HuH-7 (cell line): ENCODE data around the gene SATL1.
"Not testable (repeated sequence)": the region's sequence is repeated elsewhere in the genome, so short reads cannot be mapped to it uniquely, and the experiment has no call there.

ENCODE experiments used
- DNase-seq: peaks from one replicate; pipeline ENCODE4 v3.0.0; 2011; ENCODE audit warnings: low spot score

The SATL1 gene

GRCh38 chrX:85243761-85244449, at the start of gene SATL1, which contains the start of gene ZNF711:
SATL1 (minus strand) TSS chrX:85243779; CDS start chrX:85108968, 134,811 bp downstream.
ZNF711 (plus strand) TSS chrX:85243991; CDS start chrX:85247573, 3,582 bp downstream.
- no peak for DNase-seq

- DNase-seq: no peak
These were observed 45.6 kb upstream of the SATL1 start for GRCh38 chrX:85288992-85289723.

- not testable (repeated sequence) for DNase-seq
These were observed 41.7 kb upstream of the SATL1 start for GRCh38 chrX:85285286-85285685.

GRCh38 chrX:85244450-85245211, 1.1 kb upstream of the SATL1 start:
- no peak for DNase-seq

GRCh38 chrX:85243155-85243554, 424 bp downstream of the SATL1 start:
- no peak for DNase-seq

- DNase-seq: no peak
These were observed 20.2 kb downstream of the SATL1 start for GRCh38 chrX:85223359-85223758.

- no peak for DNase-seq
These were observed 22.2 kb downstream of the SATL1 start for GRCh38 chrX:85221361-85221760.

GRCh38 chrX:85215946-85216345, 27.6 kb downstream of the SATL1 start:
- no peak for DNase-seq

- DNase-seq: no peak
These were observed 29.6 kb downstream of the SATL1 start for GRCh38 chrX:85213792-85214530.

GRCh38 chrX:85203461-85203970, 40.1 kb downstream of the SATL1 start:
- no peak for DNase-seq

GRCh38 chrX:85196319-85196718, 47.3 kb downstream of the SATL1 start:
- no peak for DNase-seq

- no peak for DNase-seq
These were observed 83.9 kb downstream of the SATL1 start for GRCh38 chrX:85159644-85160043.

- no peak for DNase-seq
These were observed 102.6 kb downstream of the SATL1 start for GRCh38 chrX:85140964-85141363.

GRCh38 chrX:85139422-85139821, 104.2 kb downstream of the SATL1 start:
- DNase-seq: no peak

- no peak for DNase-seq
These were observed 107.2 kb downstream of the SATL1 start for GRCh38 chrX:85136409-85136808.

- DNase-seq: no peak
These were observed 128.3 kb downstream of the SATL1 start for GRCh38 chrX:85115252-85115651.

GRCh38 chrX:85114776-85115175, 128.8 kb downstream of the SATL1 start:
- DNase-seq: no peak

- no peak for DNase-seq
These were observed 129.4 kb downstream of the SATL1 start for GRCh38 chrX:85114171-85114570.

- DNase-seq: no peak
These were observed 129.8 kb downstream of the SATL1 start for GRCh38 chrX:85113746-85114145.

- DNase-seq: no peak
These were observed 131.3 kb downstream of the SATL1 start for GRCh38 chrX:85112293-85112692.

- DNase-seq: no peak
These were observed 132.2 kb downstream of the SATL1 start for GRCh38 chrX:85111347-85111746.

GRCh38 chrX:85109235-85109634, 134.3 kb downstream of the SATL1 start:
- DNase-seq: no peak
